Thyroid gland (tissue), 4 donors: ENCODE results near the gene ZAR1L. TPM values are rescaled to one million over a fixed set of nuclear protein-coding genes. Genes with fewer than 3 reads are reported as not detected.

ENCODE experiments used
- DNase-seq, 2 donors: peaks; one replicate each; pipeline ENCODE4 v3.0.0-alpha.2; 2019
- H3K27ac ChIP-seq, 3 donors: fragments of 200-600 bp; sonication (generic); 1 replicate in 2 of 3; 2 replicates in 1 of 3; pipeline ENCODE4 v1.5.1; 2016 to 2019; ENCODE audit warnings: mild to moderate bottlenecking in 1 of 3, moderate library complexity in 1 of 3
- H3K27me3 ChIP-seq: fragments of 200-600 bp; sonication (generic); one replicate; pipeline ENCODE4 v1.5.1; 2019
- H3K36me3 ChIP-seq, 2 donors: fragments of 200-600 bp; sonication (generic); one replicate each; pipeline ENCODE4 v1.5.1; 2016 to 2019
- H3K4me1 ChIP-seq, 2 donors: fragments of 200-600 bp; sonication (generic); one replicate each; pipeline ENCODE4 v1.5.1; 2017 to 2019
- H3K4me3 ChIP-seq, 3 donors: fragments of 200-600 bp; sonication (generic); replicated peaks in 1 of 3; 1 replicate in 2 of 3; 2 replicates in 1 of 3; pipeline ENCODE4 v1.5.1; 2016; ENCODE audit warnings: mild to moderate bottlenecking in 1 of 3
- H3K9me3 ChIP-seq: fragments of 200-600 bp; sonication (generic); one replicate; pipeline ENCODE4 v1.5.1; 2017
- POLR2A ChIP-seq, 2 donors: fragments of 450-650 bp; IDR thresholded peaks; one replicate each; pipeline ENCODE4 v1.6.1; 2017; ENCODE audit warnings: antibody characterized with exemption in 2 of 2, mild to moderate bottlenecking in 2 of 2, moderate library complexity in 1 of 2
- WGBS, 2 donors: methylation state at CpG; one replicate each; pipeline ENCODE4 v1.1.5; 2017; 5-methylcytosine and 5-hydroxymethylcytosine counted together
- intact Hi-C: fragments of 100-400 bp; cut with DNase I; formaldehyde crosslinking; loops from one replicate; pipeline ENCODE4 v1.15.1; 2023
- total RNA-seq, 4 donors: library from RNA; depleted of rRNA; stranded (reverse); fragments of >200 nt; gene quantifications; one replicate each; pipeline ENCODE4 v1.2.3, GENCODE V29; 2016
- TF ChIP-seq, protein P1 (sequence below), 6 experiments: fragments of 200-600 bp in 3 of 6; fragments of 450-650 bp in 3 of 6; sonication (generic) in 3 of 6; IDR thresholded peaks; one replicate each; pipeline ENCODE4 v1.5.1; 2016 to 2019; ENCODE audit warnings: antibody characterized with exemption in 6 of 6, mild to moderate bottlenecking in 2 of 6, inconsistent platforms in 1 of 6, moderate library complexity in 1 of 6

The ZAR1L gene
- total RNA-seq, 4 donors from 2014 or later: not detected

DNA sequence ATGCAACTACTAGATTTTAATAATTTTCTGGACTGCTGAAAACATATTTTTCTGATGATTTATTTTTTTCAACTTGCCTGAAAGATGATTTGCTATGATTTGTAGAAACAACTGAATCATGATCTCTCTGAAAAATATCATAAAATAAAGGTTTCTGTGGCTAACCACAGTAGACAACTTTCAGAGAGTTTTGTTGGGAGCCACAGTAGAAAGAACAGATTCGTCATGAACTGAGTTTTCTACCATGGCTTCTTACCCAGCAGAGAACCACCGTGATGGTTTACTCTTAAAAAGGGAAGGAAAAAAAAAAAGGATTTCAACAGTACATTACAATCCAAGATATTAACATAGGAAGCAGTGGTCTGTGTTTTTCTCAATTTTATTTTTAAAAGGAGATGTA lies 18.0 kb downstream of the ZAR1L start:
- Histone ChIP-seq H3K27ac (no peak overlapping the region), H3K4me3 (no peak overlapping the region), H3K4me1 (peaks cover 4 to 5% of the 10 kb centered on the region in 2 donors), H3K36me3 (no peaks in the 10 kb centered on the region), H3K27me3 (no peaks in the 10 kb centered on the region), H3K9me3 (no peaks in the 10 kb centered on the region)
- TF ChIP-seq POLR2A (IDR thresholded peaks at IDR 0.05): no peak
- TF ChIP-seq, protein P1, sequence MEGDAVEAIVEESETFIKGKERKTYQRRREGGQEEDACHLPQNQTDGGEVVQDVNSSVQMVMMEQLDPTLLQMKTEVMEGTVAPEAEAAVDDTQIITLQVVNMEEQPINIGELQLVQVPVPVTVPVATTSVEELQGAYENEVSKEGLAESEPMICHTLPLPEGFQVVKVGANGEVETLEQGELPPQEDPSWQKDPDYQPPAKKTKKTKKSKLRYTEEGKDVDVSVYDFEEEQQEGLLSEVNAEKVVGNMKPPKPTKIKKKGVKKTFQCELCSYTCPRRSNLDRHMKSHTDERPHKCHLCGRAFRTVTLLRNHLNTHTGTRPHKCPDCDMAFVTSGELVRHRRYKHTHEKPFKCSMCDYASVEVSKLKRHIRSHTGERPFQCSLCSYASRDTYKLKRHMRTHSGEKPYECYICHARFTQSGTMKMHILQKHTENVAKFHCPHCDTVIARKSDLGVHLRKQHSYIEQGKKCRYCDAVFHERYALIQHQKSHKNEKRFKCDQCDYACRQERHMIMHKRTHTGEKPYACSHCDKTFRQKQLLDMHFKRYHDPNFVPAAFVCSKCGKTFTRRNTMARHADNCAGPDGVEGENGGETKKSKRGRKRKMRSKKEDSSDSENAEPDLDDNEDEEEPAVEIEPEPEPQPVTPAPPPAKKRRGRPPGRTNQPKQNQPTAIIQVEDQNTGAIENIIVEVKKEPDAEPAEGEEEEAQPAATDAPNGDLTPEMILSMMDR (IDR thresholded peaks at IDR 0.05): no peak
- no peak for DNase-seq
- WGBS, 2 donors: 77 to 82% methylated on average over 2 of the region's 2 CpGs
- intact Hi-C loops: no loop called here

DNA sequence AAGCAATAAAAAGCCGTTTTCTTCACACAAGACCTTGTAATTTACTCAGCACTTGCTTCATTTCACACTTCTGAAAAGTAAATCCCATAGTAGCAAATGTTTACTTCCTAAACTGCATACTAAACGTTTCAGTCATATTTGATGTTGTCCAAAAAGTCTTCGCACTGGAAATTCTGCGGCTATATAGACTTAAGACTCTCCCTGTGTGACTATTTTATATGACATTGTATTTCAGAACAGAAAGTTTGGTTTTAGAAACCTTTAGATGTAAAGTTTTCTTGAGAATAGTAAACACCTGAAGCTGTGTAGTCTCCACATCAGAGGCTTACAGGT lies 29.6 kb downstream of the ZAR1L start:
- Histone ChIP-seq H3K4me3 (no peak overlapping the region), H3K4me1 (peaks cover 12 to 17% of the 10 kb centered on the region in 2 donors), H3K27ac (peak overlapping the region; percentile 87), H3K9me3 (no peaks in the 10 kb centered on the region), H3K36me3 (no peaks in the 10 kb centered on the region), H3K27me3 (no peaks in the 10 kb centered on the region)
- intact Hi-C loops: no loop called here
- TF ChIP-seq, protein P1 (IDR thresholded peaks at IDR 0.05): no peak
- no peak for TF ChIP-seq POLR2A (IDR thresholded peaks at IDR 0.05)
- WGBS, 2 donors: 44 to 54% methylated on average over 4 of the region's 4 CpGs
- DNase-seq: no peak

DNA sequence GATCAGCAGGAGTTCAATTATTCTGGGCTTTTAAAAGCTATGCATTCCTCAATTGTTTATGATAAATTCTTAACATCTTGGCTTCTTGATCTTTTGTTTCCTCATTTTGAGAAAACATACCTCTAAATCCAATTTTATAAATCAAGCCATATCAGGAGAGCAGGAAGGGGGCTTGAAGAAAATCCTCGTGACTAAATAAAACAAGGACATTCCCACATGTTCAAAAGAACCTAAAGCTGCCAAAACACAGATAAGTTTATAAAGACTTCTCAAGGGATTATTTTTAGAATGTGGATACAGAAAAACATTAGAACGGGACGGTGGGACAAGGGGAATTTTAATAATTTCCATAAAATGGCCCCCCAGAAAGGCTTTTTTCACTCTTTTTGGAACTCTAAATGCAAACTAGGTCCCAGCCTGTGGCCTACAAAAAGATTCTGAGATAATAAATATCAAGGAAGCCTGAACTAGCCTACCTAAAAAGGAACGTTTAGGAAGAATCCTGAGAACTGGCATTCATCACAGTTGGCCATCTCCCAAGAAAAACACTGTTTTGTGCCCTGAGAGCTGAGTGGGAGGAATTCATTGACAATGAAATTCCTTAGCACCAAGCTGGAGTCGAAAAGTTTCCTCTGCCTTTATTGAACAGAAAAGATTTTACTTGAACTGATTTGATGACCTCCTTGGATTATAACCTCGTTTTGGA lies 30.1 kb downstream of the ZAR1L start:
- Histone ChIP-seq H3K36me3 (no peaks in the 10 kb centered on the region), H3K4me1 (peaks cover 12 to 17% of the 10 kb centered on the region in 2 donors), H3K4me3 (no peak overlapping the region), H3K9me3 (no peaks in the 10 kb centered on the region), H3K27ac (peak overlapping the region; percentile 87), H3K27me3 (no peaks in the 10 kb centered on the region)
- peak; percentile 75 to 76 for DNase-seq
- intact Hi-C loops: no loop called here
- TF ChIP-seq, protein P1 (IDR thresholded peaks at IDR 0.05): no peak
- peak in 1 of 2 donors; percentile 50 for TF ChIP-seq POLR2A (IDR thresholded peaks at IDR 0.05)
- 9 to 10% methylated on average over 6 of the region's 6 CpGs for WGBS, 2 donors

- Histone ChIP-seq H3K27ac (no peak overlapping the region), H3K4me3 (no peak overlapping the region), H3K9me3 (no peaks in the 10 kb centered on the region), H3K4me1 (peaks cover 12 to 17% of the 10 kb centered on the region in 2 donors), H3K36me3 (peaks cover 0 to 14% of the 10 kb centered on the region in 2 donors), H3K27me3 (no peaks in the 10 kb centered on the region)
- intact Hi-C loops: no loop called here
- TF ChIP-seq, protein P1 (IDR thresholded peaks at IDR 0.05): no peak
- no peak for TF ChIP-seq POLR2A (IDR thresholded peaks at IDR 0.05)
- 81 to 96% methylated on average over 2 of the region's 2 CpGs for WGBS, 2 donors
- DNase-seq: no peak
These were observed 33.0 kb downstream of the ZAR1L start for GRCh38 chr13:32282096-32282711.

GRCh38 chr13:32281096-32281495 lies 34.1 kb downstream of the ZAR1L start:
- no peaks in the 10 kb centered on the region for H3K27me3 ChIP-seq
- H3K9me3 ChIP-seq: no peaks in the 10 kb centered on the region
- no peak overlapping the region for H3K4me3 ChIP-seq
- H3K27ac ChIP-seq: no peak overlapping the region
- intact Hi-C loops: no loop called here
- peaks cover 0 to 14% of the 10 kb centered on the region in 2 donors for H3K36me3 ChIP-seq
- H3K4me1 ChIP-seq: peaks cover 12 to 17% of the 10 kb centered on the region in 2 donors
- no peak for DNase-seq
- WGBS, 2 donors: 87 to 88% methylated on average over 1 of the region's 1 CpG
- TF ChIP-seq, protein P1 (IDR thresholded peaks at IDR 0.05): no peak
